HTR-8/SVneo (cell line): ENCODE data around the gene AGPAT4.
"Not testable (repeated sequence)": the region's sequence is repeated elsewhere in the genome, so short reads cannot be mapped to it uniquely, and the experiment has no call there.

ENCODE experiments used
- DNase-seq: peaks from one replicate; pipeline ENCODE4 v3.0.0; 2011; ENCODE audit warnings: low spot score, mixed read lengths; ENCODE audit not compliant: insufficient read length
- FAIRE-seq: peaks from 2 replicates; lab custom pipeline; 2011; peaks lifted over from hg19 to GRCh38; lab: Jason Lieb, UNC

AGPAT4 gene

DNA sequence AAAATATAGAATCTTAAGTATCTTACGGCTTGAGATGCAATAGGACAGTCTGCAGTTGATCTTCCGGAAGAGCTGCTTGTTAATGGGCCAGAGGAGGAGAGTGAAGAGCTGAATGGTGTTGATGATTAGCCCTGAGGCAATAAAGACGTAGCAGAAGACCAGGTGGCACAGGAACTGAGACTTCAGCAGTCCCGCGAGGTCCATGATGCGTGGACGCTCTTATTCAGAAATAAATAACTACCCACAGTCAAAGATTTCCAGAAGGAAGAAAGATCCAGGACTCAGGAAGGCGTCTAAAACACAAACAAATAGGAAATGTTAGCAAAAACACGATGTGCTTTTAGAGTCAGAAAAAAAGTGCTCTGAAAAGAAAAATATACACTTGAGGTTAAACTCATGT is 41.9 kb downstream of the AGPAT4 start:
- no peak for DNase-seq
- no peak for FAIRE-seq

DNA sequence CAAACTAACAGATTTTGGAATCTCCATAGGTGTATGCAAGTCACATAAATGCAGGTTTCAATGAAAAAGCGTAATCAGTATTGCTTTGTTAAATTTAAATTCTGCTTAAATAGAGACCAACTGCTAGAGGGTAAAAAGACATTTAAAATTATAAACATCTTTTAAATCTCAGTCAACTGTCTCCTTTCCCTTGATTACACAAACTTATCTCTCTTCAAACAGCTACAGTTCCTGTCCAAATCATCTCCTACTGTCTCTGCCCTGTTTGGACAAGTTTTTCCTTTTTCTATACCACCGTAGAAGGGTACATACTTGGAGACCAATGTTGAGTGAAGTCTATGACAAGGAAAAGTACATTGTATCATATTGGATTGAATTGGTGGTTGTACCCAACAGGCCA is 43.5 kb downstream of the AGPAT4 start:
- DNase-seq = no peak
- no peak for FAIRE-seq

DNA sequence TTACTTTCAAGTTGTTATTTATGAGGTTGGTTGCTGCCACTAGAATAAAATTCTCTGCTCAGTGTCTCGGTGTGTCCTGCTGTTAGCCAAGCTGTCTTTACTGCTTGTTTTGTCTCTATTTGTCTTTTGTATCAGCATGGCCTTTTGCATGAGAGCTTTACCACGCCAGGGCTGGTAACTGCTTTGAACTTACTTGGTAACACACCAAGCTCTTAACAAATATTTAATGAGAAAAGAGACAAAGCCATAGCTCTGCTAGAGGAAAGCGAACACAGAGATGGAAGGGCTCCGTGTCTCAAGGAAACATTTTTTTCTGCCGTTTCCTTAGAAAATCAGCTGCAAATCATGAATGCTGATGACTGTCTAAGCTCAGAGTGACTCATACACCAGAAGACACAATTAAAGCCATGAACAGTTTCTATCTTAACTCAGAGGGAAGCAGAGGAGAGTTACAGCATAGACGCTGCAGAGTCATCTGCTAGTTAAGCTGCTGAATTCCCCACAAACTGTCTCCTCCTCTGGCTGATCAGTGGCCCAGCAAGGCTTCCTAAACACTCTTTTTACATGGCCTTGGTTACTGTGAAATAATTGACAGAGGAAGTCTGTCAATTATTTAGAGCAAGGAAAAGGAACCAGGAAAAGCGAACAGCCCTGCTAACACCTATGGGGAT is 44.8 kb downstream of the AGPAT4 start:
- peak; percentile 69 for FAIRE-seq
- DNase-seq = peak; percentile 28

DNA sequence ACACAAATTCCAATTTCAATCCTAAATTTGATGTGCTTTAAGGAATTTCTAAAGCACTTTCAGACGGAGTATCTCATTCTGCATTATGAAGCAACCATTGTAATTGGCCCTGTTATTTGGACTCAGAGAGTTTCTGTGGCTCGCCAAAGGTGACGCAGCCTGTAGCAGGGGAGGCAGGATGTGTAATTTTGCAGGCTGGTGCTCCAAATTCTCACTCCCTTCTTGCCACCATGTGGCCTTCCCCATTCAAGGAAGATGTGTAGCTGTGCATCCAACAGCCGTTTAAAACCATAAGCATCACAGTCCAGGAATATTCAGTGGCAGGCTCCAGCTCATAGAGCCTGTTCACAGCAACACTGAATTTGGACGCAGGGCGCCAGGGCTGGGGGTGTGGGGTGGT is 45.8 kb downstream of the AGPAT4 start:
- FAIRE-seq = no peak
- DNase-seq = no peak

DNA sequence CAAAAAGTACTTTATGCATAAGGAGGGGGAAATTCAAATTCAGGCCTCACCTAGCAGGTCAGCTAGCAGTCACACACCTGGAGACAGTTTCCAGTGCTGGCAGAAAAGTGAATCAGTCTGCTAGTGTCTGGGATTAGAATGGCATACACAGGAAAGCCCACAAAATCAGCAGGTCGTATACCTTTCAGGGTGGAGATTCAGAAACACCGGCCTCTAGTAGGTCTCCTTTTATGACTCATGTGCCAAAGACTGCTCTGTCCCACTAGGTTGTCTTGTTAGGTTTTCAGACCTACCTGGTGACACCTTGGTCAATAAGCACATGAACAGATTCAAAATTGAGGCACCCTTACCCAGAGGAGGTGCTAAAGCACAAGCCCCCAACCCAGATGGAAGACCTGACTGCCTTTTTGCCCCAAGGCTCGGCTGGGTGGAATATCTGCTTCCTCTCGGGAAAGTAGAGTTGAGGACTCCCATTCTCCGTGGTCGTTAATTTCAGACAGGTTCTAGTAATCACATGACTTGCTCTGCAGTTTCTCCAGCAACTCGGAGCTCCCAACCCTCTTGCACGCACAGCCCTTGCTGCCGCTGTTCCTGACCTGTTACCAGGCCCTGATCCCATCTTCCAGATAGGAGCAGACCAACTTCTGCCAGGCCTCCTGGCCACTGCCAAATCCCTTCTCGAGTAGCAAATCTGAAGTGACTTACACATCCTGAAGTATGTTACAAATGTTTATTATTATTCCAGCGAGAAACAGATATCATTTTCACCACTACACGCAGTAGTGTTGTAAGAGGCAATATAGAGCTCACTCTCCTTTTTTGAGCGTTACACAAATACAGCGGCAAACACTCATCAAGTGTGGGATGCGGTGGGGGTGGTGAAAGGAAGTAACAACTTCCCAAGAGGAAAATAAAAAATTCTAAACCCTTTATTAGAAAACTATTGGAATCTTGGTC is 46.6 kb downstream of the AGPAT4 start:
- DNase-seq = no peak
- no peak for FAIRE-seq

DNA sequence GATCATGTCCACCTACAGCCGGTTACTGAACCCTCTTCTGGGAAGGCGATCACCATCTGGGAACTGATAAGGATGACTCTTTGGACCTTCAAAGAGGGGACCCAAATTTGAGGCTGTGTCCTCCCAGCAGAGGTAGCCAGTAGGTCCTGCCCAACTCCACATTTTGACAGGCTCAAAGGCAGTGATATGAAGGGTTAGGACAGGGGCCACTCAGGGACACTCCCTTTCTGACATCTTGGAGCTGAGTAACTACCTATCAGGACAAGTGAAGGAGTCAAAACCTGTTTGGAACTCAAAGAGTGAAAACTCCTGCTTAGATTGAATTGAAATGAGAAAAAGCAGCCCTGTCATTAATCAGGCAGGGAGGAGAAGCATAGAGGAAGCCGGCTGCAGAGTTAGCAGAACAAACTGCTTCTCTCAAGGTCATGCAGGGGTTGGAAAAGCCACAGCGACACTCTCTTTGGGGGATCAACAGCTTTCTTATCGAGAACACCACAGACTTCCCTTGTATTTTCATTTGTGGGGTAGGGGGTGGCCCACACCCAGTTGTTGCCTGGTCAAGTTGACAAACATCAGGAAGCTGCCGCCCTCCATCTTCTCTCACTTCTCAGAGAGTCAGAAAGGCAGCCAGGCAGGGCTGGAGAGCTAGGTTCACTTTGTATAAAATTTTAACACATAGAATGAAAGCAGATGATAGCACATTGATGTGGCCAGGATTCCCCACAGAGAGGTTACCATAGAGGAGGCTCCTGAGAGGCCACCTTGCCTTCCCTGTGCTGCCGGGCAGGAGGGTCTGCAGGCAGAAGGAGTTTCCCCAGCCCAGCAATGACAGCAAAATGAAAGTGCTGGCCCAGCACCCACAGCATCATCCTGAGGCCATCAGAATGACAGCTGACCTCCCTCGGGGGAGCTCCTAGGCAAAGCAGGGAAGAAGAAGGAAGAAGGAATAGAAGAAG is 47.6 kb downstream of the AGPAT4 start:
- no peak for FAIRE-seq
- DNase-seq = no peak

DNA sequence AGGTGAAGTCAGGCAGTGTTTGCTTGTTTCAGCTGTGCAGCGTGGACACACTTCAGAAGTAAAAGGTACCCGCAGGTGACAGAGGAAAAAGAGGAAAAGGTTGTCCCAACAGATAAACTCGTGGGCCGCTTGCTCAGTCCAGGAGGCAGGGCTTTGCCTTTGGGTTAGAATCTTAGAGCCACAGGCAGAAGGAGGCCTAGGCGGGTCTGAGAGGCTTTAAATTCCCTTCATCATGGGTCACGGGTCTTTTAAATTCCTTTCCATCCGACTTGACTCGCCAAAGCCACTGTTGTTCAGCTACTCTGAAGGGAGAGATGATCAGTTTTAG is 48.2 kb downstream of the AGPAT4 start:
- DNase-seq = no peak
- no peak for FAIRE-seq

DNA sequence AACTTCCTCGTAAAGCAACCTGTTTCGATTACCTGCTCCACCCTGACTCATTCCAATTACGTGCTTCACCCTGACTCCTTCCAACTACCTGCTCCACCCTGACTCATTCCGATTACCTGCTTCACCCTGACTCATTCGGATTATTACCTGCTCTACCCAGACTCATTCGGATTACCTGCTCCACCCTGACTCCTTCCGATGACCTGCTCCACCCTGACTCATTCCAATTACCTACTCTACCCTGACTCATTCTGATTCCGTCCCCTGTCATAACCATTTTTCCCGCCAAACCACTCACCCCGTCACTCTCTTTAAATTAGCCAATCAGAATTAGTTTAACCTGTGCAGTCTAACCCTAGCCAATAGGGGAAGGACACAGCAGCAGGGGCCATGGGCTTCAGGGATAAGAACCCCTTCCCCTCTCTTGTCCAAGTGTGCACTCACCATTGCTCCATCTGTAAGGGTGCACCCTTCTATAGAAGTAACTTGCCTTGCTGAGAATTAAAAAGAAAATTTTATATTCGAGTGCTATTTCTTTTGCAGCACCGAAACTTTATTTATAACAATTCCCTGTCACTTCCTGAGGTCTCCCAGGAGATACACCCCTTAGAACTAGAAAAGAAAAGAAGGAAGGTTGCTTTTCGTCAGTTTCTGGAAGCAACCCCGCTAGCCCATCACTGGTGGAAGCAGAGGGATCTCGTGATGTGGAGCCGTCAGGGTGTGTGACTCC is 48.7 kb downstream of the AGPAT4 start:
- DNase-seq, FAIRE-seq: not testable (repeated sequence)

DNA sequence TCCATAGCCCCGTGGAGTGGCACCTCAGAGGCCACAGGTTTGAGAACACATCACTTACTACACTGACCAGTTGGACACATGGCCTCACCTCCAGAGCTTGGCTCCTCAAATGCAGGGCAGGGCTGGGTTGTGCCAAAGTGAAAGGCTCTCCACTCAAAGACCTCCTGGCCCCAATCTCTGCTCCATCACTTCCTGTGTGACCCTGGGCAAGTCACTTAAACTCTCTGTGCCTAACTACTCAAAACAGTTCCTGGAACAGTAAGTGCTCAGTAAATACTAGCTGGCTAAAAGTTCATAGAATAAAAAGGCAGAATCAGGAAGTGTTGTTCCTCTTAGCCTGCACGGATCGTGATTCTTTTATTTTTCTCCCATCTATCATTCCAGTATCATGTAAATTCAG is 50.2 kb downstream of the AGPAT4 start:
- no peak for DNase-seq
- FAIRE-seq = no peak

DNA sequence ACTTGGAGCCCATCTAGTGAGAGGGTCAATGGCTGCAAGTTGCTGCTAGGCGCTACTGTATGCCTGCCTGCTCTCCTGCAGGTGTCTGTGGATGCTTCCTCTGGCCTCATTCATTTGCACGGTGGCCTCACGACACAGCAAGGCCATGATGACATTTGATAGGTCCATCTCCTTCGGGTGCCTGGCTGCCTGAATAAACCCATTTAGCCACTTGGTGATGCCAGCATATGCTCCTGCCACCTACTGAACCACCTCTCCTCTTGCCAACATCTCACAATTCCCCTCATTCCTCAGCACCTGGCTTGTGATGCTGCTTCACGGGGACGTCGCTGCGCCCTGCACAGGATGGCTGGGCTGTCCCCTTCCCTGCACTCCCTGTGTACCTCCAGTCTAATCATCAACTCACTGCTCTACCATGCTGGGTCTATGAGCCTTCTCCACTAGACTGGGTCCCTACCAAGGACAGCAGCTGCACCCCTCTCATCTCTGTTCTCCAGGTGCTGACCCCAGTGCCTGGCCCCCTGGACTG is 51.1 kb downstream of the AGPAT4 start:
- no peak for FAIRE-seq

DNA sequence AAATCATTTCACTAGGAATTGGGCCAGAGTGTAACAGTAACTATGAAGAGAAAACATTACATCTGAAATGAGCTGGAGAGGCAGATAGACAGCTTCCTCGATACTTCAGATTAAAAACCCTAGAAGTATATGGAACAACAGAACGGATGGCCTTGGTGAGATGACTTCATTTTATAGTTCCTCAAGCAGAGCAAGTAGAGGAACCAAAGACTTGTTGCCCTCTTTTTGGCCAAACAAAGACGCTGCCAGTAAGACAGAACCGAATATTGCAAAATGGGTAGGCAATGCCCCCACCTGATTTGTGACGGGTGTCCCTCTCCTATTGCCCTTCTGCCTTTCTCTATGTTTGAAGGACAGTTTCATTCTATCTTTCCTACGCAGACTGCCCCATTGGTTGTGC is 53.5 kb downstream of the AGPAT4 start:
- FAIRE-seq = no peak

More for the DNA sequence above, 51.1 kb downstream of the AGPAT4 start:
- no peak for DNase-seq

DNA sequence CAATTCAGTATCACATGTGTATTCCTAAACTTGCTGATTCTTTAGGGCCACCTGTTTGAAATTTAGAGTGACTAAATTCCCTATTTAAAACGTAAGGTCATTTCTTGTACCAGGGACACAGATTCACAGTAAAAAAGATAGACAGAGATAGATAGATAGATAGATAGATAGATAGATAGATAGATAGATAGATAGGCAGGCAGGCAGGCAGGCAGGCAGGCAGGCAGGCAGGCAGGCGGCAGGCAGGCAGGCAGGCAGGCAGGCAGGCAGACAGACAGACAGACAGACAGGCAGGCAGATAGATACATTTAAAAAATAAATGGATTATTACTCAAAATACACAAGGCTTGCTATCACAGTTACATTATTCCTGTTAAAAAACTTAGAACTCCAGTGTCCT is 54.2 kb downstream of the AGPAT4 start:
- DNase-seq (no peak), FAIRE-seq (no peak)

More for the DNA sequence above, 53.5 kb downstream of the AGPAT4 start:
- DNase-seq = no peak

DNA sequence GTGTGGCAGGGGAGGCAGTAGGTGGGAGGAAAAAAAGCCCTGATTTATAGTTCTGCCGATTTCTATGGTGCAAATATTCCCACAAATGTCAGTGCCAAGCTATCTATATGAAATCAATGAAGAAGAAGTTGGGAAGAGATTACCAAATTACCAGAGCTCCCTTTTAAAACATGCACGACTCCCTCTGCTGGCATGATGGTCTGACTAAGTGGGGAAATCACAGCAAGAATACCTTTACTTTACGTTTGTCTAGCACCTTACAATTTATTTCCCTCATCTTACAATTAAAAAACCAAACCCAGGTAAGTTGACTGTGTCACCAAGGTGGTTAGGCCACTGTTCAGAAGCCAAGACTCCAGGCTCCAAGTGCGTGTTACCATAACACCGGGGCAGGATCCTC is 55.6 kb downstream of the AGPAT4 start:
- FAIRE-seq (no peak), DNase-seq (no peak)

DNA sequence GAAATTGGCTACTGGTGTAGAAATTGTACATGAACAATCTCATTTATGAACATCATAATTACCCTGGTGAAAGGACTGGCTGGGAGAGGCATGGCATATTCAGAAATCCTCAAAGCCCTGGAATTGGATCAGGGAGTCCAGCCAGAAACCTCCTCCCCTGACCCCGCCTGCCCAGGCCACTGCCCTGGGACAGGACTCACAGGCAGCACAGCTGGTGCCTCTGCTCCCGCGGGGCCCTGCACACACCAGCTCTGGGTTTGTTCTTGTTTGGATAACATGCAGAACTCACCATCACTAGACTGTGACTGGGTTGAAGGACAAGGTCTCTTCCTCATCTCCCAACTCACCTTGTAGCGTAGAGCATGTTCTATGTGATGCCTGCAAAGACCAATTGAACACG is 56.2 kb downstream of the AGPAT4 start:
- no peak for DNase-seq
- FAIRE-seq = no peak

DNA sequence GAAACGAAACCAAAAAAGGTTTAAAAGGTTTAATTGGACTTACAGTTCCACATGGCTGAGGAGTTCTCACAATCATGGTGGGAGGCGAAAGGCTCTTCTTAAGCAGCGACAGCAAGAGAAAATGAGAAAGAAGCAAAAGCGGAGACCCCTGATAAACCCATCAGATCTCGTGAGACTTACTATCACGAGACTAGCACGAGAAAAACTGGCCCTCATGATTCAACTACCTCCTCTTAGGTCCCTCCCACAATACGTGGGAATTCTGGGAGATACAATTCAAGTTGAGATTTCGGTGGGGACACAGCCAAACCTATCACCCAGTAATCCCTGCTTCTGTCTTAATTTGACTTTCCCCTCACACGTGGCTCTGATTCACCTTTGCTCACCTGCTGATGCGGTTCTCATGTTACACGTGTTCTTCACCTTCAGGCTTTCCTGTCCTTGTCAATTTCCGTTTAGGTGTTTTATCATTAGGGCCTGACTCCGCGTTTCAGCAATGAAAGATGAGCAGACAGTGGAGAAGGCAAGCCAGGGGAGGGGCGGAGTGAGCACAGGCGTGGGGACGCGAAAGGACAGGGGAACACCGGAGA is 57.1 kb downstream of the AGPAT4 start:
- DNase-seq = no peak

DNA sequence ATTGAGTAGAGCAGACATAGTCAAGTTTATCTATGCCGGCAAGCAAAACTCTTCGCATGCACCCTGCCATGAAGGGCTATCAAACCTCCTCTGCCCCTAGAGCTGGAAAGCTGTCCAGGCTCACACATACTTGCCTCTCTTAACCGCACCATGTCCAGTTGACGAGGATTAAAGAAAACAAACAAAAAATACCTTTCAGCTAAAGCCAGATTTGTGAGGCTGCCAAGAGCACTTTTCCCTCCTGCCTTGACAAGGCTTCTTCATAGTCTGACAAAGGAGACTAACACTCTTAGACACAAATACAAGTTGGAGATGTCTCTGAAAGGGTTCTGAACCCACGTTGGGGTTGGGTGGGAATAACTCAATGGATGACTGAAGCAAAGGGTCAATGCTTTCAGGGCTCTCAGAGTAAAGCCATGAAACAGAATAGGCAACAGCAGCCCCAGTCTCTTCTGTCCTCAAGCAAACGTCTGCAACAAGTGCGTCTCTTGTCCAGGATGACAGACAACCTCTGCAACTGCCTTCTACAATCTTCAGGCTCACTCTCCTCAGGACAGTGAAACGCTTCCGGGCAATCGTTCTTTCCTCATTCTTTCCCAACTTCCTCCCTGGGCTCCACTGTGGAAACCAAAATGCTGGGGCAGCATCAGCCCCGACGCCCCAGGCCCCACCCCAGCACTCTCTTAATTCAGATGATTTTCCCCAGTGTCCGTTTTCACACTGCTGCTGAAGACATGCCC is 57.8 kb downstream of the AGPAT4 start:
- no peak for FAIRE-seq
- no peak for DNase-seq

More for the DNA sequence above, 57.1 kb downstream of the AGPAT4 start:
- FAIRE-seq = no peak

DNA sequence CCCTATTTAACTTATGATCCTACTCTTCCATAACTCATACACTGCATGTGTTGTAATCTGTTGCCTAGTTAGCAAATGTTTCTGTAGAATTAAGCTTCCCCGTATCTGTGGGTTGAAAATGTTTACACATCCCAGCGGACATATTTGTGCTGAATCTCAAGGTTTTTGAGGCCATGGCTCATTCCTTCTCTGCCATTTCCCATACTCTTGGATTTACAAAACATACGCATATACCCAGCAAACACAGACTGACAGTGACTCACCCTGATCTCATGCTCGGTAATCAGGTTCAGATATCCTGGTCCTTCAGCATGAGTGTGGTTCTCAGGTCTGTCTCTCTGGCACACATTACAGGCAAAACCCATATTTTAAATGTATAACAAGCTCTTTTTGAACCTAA is 58.7 kb downstream of the AGPAT4 start:
- no peak for FAIRE-seq
- no peak for DNase-seq

DNA sequence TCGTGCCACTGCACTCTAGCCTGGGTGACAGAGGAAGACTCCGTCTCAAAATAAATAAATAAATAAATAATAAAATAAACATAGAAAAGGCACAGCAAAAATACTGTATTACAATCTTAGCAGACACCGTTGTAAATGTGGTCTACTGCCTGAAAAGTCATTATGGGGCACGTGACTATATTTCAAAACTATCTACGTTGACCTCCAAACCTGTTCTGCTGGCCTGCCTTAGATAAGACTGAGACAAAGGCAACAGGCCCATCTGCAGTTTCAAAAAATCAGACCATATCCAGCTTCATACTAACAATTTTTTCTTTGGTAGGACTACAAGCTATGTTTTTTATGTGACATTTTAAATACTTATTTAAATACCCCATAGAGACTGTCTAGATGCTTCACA is 59.1 kb downstream of the AGPAT4 start:
- DNase-seq (no peak), FAIRE-seq (no peak)

DNA sequence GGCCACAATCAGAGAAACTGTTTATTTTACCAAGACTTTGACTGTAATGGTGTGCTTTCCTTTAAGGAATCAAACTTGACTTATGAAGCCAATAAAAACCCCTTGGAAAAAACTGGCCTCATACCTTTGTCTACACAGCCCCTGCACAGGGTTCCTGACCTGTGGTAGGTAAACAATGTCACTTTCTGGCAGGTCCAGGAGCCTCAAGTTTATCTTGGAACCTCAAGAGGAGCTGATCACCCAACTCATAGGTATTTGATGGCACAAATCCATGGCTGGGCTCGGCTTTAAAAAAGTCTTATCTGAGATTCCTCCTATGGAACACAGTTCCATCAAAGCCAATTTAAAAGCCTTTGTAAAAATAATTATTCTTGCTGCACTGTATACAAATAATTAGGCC is 61.0 kb downstream of the AGPAT4 start:
- FAIRE-seq (no peak), DNase-seq (no peak)
